K562 (cell line): ENCODE results near the gene EHBP1L1. TPM values are rescaled to one million over a fixed set of nuclear protein-coding genes. Genes with fewer than 3 reads are reported as not detected.

Source experiments
- CREB1 ChIP-seq, 2 experiments: sonication (generic) in 1 of 2; formaldehyde crosslinking in 1 of 2; IDR thresholded peaks; 2 replicates each; pipeline versions ENCODE4 v1.6.1 to v1.8.0; 2012 to 2022; ENCODE audit warnings: inconsistent platforms in 1 of 2, mild to moderate bottlenecking in 1 of 2, missing genetic modification reagents in 1 of 2, moderate library complexity in 1 of 2
- CUX1 ChIP-seq: fragments of 200-800 bp; sonication (Bioruptor generic); IDR thresholded peaks from 2 replicates; pipeline ENCODE4 v1.6.1; 2016; ENCODE audit warnings: missing genetic modification characterization, missing compliant biosample characterization
- ELF1 ChIP-seq: fragments of 200-800 bp; sonication (Bioruptor generic); IDR thresholded peaks from 2 replicates; pipeline ENCODE4 v1.6.1; 2016; ENCODE audit warnings: missing genetic modification characterization, missing compliant biosample characterization
- EP300 ChIP-seq: IDR thresholded peaks from 2 replicates; pipeline ENCODE4 v1.6.1; 2012; ENCODE audit warnings: low read length, improper control_type of control experiment
- EP400 ChIP-seq: fragments of 450-650 bp; IDR thresholded peaks from 2 replicates; pipeline ENCODE4 v1.6.1; 2017; ENCODE audit warnings: antibody characterized with exemption, mild to moderate bottlenecking, moderate library complexity
- ESRRA ChIP-seq: fragments of 450-650 bp; IDR thresholded peaks from 2 replicates; pipeline ENCODE4 v1.6.1; 2014; ENCODE audit warnings: low read depth, mild to moderate bottlenecking, moderate library complexity, borderline replicate concordance
- GABPB1 ChIP-seq: sonication (generic); formaldehyde crosslinking; IDR thresholded peaks from 2 replicates; pipeline ENCODE4 v1.8.0; 2022; ENCODE audit warnings: mild to moderate bottlenecking, missing genetic modification reagents
- HMG20B ChIP-seq: fragments of 250-450 bp; sonication (Bioruptor Pico); IDR thresholded peaks from 2 replicates; pipeline ENCODE4 v1.5.0; 2021; ENCODE audit warnings: mild to moderate bottlenecking
- HMGXB4 ChIP-seq: sonication (generic); formaldehyde crosslinking; IDR thresholded peaks from 2 replicates; pipeline ENCODE4 v1.8.1; 2023; ENCODE audit warnings: mild to moderate bottlenecking, missing genetic modification reagents
- JUN ChIP-seq, 2 experiments: sonication (generic) in 1 of 2; formaldehyde crosslinking in 1 of 2; IDR thresholded peaks; 2 replicates each; pipeline versions ENCODE4 v1.6.1 to v1.8.0; 2012 to 2022; ENCODE audit warnings: borderline replicate concordance in 2 of 2, mild to moderate bottlenecking in 2 of 2, improper control_type of control experiment in 1 of 2, low read depth in 1 of 2, low read length in 1 of 2, missing genetic modification reagents in 1 of 2
- KAT7 ChIP-seq: sonication (generic); formaldehyde crosslinking; IDR thresholded peaks from 2 replicates; pipeline ENCODE4 v1.8.0; 2022; ENCODE audit warnings: missing genetic modification reagents, mild to moderate bottlenecking, borderline replicate concordance
- LCOR ChIP-seq: sonication (generic); formaldehyde crosslinking; IDR thresholded peaks from 2 replicates; pipeline ENCODE4 v1.8.0; 2022; ENCODE audit warnings: mild to moderate bottlenecking, missing genetic modification reagents
- NCOA1 ChIP-seq: fragments of 450-650 bp; IDR thresholded peaks from 2 replicates; pipeline ENCODE4 v1.6.1; 2016; ENCODE audit warnings: low read depth
- POLR2B ChIP-seq: fragments of 450-650 bp; IDR thresholded peaks from 2 replicates; pipeline ENCODE4 v1.6.1; 2018; ENCODE audit warnings: low read depth; ENCODE audit not compliant: partially characterized antibody
- SRSF7 ChIP-seq: fragments of 200-400 bp; formaldehyde crosslinking; optimal IDR thresholded peaks from 2 replicates; pipeline ENCODE3; 2017; ENCODE audit warnings: mild to moderate bottlenecking, low read depth, low read length
- TCF3 ChIP-seq: sonication (generic); formaldehyde crosslinking; IDR thresholded peaks from 2 replicates; pipeline ENCODE4 v1.4.0; 2020; ENCODE audit warnings: mild to moderate bottlenecking, missing genetic modification reagents
- TRIM28 ChIP-seq: fragments of 450-650 bp; IDR thresholded peaks from 2 replicates; pipeline ENCODE4 v1.6.1; 2017
- polyA plus RNA-seq, 8 experiments: library from polyadenylated mRNA; depleted of rRNA in 4 of 8; stranded (reverse) in 5 of 8; unstranded in 3 of 8; fragments of >200 nt; fragmentation: Nextera tagmentation in 2 of 8; fragmentation: Illumina TruSeq in 1 of 8; extraction: Ambion mirVana in 2 of 8; extraction: Trizol in 1 of 8; gene quantifications; 2 replicates each; pipeline versions ENCODE4 v1.2.1 to v1.2.3, GENCODE V29; 2011 to 2014; ENCODE audit warnings: inconsistent platforms in 1 of 8, missing spikeins in 1 of 8
- total RNA-seq, 7 experiments: library from RNA; depleted of rRNA in 6 of 7; stranded (reverse); fragments of >200 nt in 6 of 7; fragmentation: Illumina TruSeq in 2 of 7; extraction: Trizol in 2 of 7; gene quantifications; 2 replicates each; pipeline versions ENCODE4 v1.2.1 to v1.2.3, GENCODE V29; 2011 to 2021; ENCODE audit warnings: low replicate concordance in 1 of 7
- TF ChIP-seq, protein P1 (sequence below): fragments of 450-650 bp; IDR thresholded peaks from 2 replicates; pipeline ENCODE4 v1.6.1; 2016; ENCODE audit warnings: antibody characterized with exemption

EHBP1L1 gene
- total and polyA plus RNA-seq, 9 of the 15 experiments (the other 6 are each of a cell fraction or from before 2014, with no cell fraction given): 0.03 to 87.1 (median 26.3) TPM

GRCh38 chr11:65574109-65574810, 1.6 kb upstream of the EHBP1L1 start (continued):
- TF ChIP-seq, protein P1, sequence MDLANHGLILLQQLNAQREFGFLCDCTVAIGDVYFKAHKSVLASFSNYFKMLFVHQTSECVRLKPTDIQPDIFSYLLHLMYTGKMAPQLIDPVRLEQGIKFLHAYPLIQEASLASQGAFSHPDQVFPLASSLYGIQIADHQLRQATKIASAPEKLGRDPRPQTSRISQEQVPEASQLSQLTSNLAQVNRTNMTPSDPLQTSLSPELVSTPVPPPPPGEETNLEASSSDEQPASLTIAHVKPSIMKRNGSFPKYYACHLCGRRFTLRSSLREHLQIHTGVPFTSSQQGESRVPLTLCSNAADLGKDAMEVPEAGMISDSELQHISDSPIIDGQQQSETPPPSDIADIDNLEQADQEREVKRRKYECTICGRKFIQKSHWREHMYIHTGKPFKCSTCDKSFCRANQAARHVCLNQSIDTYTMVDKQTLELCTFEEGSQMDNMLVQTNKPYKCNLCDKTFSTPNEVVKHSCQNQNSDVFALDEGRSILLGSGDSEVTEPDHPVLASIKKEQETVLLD: peak; percentile 65
- TF ChIP-seq HMG20B (CRISPR knock-in tag): no peak
- TF ChIP-seq EP400: no peak
- TF ChIP-seq GABPB1 (CRISPR knock-in tag): peak; percentile 81
- 0 out of 2 replicates have a peak, but pooled peaks have one; percentile 13 for TF ChIP-seq TRIM28
- 0 out of 2 replicates have a peak, but pooled peaks have one; percentile 15 for TF ChIP-seq NCOA1
- peak; percentile 48 for TF ChIP-seq KAT7 (CRISPR knock-in tag)
- TF ChIP-seq EP300: 0 out of 2 replicates have a peak, but pooled peaks have one; percentile 24
- TF ChIP-seq CUX1: no peak
- TF ChIP-seq ESRRA: peak; percentile 79; the same call in 1 of the 2 replicates
- 0 out of 2 replicates have a peak, but pooled peaks have one; percentile 31 for TF ChIP-seq LCOR
- peak; percentile 42 for TF ChIP-seq POLR2B
- no peak for TF ChIP-seq SRSF7
- peak; percentile 26; the same call in 1 of the 2 replicates for TF ChIP-seq JUN (IDR thresholded peaks at IDR 0.05; ENCODE audit: borderline replicate concordance, low read depth, low read length)
- no peak for TF ChIP-seq JUN (CRISPR knock-in tag; IDR thresholded peaks at IDR 0.05; ENCODE audit: borderline replicate concordance)
- TF ChIP-seq ELF1 (tag): no peak
- TF ChIP-seq TCF3 (CRISPR knock-in tag): peak; percentile 37
- 0 out of 2 replicates have a peak, but pooled peaks have one; percentile 44 for TF ChIP-seq HMGXB4 (CRISPR knock-in tag)
- TF ChIP-seq CREB1 (IDR thresholded peaks at IDR 0.05): no peak
- TF ChIP-seq CREB1 (CRISPR knock-in tag; IDR thresholded peaks at IDR 0.05): peak; percentile 40
